Fibroblast of villous mesenchyme (primary cell): ENCODE results near the gene PTPN3. TPM values are rescaled to one million over a fixed set of nuclear protein-coding genes. Genes with fewer than 3 reads are reported as not detected.
"Not testable (repeated sequence)": the region's sequence is repeated elsewhere in the genome, so short reads cannot be mapped to it uniquely, and the experiment has no call there.

Experiments
- DNase-seq: peaks from one replicate; pipeline ENCODE4 v3.0.0-alpha.2; 2010; ENCODE audit warnings: low read depth
- H3K4me3 ChIP-seq: 2 replicates; pipeline ENCODE4 v1.5.1; 2011; ENCODE audit warnings: low read depth, mild to moderate bottlenecking, low read length
- total RNA-seq: library from RNA; depleted of rRNA; stranded (reverse); fragments of >200 nt; gene quantifications from 2 replicates; pipeline ENCODE4 v1.2.3, GENCODE V29; 2012
- TF ChIP-seq, protein P1 (sequence below): IDR thresholded peaks from 2 replicates; pipeline ENCODE4 v1.5.1; 2012; ENCODE audit warnings: low read depth, mild to moderate bottlenecking, low read length; ENCODE audit not compliant: insufficient read depth

PTPN3 gene
- total RNA-seq, 1 donor, result under 0.01 TPM

DNA sequence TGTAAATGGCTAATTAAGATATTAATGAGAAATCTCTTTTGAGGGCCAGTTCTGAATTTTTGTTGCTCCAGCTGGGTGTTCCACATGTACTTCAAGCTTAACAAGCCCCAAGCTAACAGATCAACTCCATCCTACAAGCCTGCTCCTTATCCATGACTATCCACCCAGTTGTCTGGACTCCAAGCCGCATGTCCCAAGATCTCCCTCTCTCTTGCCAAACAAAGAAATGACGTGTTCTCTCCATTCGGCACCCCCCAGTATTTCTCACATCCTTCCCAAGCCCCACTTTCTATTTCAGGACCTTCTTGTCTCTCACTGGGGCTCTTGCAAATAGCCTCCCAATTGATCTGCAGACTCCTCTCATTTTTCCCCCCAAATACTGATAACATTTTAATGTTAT, 15.8 kb upstream of the PTPN3 start:
- no peak overlapping the region for H3K4me3 ChIP-seq
- TF ChIP-seq, protein P1, sequence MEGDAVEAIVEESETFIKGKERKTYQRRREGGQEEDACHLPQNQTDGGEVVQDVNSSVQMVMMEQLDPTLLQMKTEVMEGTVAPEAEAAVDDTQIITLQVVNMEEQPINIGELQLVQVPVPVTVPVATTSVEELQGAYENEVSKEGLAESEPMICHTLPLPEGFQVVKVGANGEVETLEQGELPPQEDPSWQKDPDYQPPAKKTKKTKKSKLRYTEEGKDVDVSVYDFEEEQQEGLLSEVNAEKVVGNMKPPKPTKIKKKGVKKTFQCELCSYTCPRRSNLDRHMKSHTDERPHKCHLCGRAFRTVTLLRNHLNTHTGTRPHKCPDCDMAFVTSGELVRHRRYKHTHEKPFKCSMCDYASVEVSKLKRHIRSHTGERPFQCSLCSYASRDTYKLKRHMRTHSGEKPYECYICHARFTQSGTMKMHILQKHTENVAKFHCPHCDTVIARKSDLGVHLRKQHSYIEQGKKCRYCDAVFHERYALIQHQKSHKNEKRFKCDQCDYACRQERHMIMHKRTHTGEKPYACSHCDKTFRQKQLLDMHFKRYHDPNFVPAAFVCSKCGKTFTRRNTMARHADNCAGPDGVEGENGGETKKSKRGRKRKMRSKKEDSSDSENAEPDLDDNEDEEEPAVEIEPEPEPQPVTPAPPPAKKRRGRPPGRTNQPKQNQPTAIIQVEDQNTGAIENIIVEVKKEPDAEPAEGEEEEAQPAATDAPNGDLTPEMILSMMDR, result no peak
- no peak for DNase-seq

DNA sequence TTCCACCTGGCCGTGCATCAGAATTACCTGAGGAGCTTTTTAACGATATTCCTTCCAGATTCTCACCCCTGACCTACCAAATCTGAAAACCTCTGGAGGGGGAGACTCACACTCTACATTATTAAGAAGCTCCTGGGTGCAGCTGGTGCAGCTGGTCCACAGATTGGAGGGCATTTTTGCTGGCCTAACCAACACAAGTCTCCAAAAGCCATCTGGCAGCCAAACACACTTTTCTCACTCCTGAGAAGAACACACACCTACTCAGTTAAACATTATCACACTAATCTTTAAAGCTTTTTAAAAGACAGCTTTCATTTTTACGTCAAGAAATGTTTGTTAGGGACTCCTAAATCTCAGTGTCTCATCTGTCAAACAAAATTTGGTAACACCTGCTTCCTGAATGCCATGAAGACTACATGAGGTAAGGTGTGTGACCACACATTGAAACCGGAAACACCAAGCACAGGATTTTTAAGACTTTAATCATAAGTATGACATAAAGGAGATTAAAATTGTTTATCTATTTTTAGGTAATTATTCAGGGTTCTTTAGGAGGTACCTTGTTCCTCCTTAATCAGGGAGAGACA, 14.2 kb upstream of the PTPN3 start:
- TF ChIP-seq, protein P1, result no peak
- H3K4me3 ChIP-seq, result no peak overlapping the region
- DNase-seq, result no peak

DNA sequence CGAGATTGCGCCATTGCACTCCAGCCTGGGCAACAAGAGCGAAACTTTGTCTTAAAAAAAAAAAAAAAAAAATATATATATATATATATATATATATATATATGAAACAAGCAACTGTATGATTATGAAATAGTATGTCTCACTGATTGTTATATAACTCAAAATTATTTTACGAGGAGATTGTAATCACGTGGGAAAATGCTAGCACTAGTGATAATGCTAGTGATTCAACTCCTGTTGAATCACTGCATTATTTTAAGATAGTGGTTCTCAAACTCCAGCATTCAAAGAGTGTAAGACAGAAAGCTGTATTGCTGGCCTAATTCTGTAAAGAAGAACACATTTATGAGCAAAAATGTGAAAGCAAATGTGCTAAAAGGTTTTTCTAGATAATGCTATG, 12.4 kb upstream of the PTPN3 start:
- TF ChIP-seq, protein P1, result no peak
- DNase-seq, result no peak
- no peak overlapping the region for H3K4me3 ChIP-seq

DNA sequence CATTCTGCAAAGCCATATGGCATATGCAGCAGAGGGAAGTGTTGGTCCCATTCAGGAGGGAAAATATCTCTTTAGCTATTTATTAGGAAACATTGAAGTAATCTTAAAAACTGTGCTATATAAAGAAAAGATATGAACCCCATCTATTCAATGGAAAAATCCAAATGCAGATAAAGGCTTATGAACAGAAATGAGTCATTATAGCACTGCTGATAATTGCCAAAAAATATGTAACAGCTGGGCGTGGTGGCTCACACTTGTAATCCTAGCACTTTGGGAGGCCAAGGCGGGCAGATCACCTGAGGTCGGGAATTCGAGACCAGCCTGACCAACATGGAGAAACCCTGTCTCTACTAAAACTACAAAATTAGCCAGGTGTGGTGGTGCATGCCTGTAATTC, 11.9 kb upstream of the PTPN3 start:
- not testable (repeated sequence) for H3K4me3 ChIP-seq, DNase-seq

DNA sequence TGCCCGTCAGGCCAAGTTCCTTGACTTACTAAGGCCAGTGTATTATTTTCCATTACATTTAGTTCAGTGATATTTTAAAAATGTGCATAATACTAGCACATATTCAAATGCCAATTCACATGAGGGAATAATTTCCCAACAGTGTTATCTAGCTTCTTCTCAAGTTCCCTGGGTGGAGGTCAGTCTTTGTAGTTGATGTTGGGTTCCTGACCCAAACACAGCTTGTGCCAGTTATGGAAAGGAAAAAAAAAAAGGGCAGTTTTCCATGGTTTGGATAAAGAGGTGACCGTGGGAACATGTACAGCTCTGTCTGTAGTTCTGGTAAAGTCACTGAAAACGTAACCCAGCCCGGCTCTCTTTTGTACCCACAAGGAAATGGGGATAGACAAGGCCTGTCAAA, 11.5 kb upstream of the PTPN3 start:
- no peak for DNase-seq
- no peak overlapping the region for H3K4me3 ChIP-seq

DNA sequence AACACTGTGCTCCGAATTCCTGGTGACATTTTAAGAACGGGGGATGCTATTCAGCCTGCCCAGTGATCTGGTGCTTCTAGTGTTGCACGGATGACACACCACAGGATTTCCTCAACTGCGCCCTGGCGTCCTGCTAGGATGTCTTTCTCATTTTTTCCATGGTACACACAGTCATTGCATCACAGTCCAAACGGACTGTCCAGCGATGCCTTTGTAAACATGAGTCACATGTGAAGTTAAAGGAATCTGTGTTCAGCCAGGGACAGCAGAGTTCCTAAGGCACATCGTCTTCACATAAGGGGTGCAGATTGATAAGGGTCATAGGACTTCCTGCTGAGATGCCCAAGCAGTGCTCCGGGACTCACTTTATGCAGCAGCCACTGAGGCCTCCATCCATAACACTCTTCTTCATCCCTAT, 9.3 kb upstream of the PTPN3 start:
- DNase-seq, result peak; percentile 59
- H3K4me3 ChIP-seq, result no peak overlapping the region
- TF ChIP-seq, protein P1, result no peak

More for the DNA sequence above, 11.5 kb upstream of the PTPN3 start:
- TF ChIP-seq, protein P1, result no peak

DNA sequence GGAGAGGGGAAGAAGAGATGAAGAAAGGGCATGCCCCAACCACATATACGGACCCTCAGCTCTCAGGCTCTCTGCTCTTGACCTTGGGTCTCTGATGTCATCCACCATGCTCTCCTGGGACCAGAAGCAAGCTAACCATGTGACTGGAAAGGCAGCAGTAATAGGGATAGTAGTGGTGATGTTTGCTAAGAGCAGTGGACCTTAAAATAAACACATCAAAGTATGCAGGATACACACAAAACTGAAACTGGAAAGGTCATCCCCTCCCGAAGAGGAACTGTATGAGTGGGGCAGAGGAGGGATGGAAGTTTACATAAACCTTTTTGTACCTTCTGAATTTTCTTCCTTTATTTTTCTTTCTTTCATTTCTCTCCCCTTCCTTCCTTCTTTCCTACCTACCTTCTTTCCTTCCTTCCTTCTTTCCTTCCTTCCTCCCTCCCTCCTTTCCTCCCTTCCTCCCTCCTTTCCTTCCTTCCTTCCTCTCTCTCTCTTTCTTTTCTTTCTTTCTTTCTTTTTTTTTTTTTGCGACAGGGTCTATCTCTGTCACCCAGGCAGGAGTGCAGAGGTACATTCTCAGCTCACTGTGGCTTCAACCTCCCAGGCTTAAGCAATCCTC, 8.1 kb upstream of the PTPN3 start:
- TF ChIP-seq, protein P1, result no peak
- DNase-seq, result peak; percentile 12
- H3K4me3 ChIP-seq, result no peak overlapping the region
